Hematopoietic multipotent progenitor cell treated with erythropoietin and hydrocortisone succinate and interleukin-3 and kit ligand, for 8 days (in vitro differentiated cells): ENCODE data around the gene TRMT10C.
A peak's percentile ranks its signal among the peaks of the same experiment; 100 is the strongest.
"Not testable (repeated sequence)": the region's sequence is repeated elsewhere in the genome, so short reads cannot be mapped to it uniquely, and the experiment has no call there.

Experiments used
- DNase-seq: peaks from one replicate; pipeline ENCODE4 v3.0.0-alpha.2; 2015

Gene TRMT10C

GRCh38 chr3:101549473-101549872 is 12.2 kb upstream of the TRMT10C start:
- DNase-seq = no peak

GRCh38 chr3:101551359-101552081 is 10.1 kb upstream of the TRMT10C start:
- not testable (repeated sequence) for DNase-seq

- not testable (repeated sequence) for DNase-seq
Measured at GRCh38 chr3:101553381-101553780, 8.3 kb upstream of the TRMT10C start.

- DNase-seq = no peak
Measured at GRCh38 chr3:101556064-101556463, 5.6 kb upstream of the TRMT10C start.

GRCh38 chr3:101567528-101568317 is 6.1 kb downstream of the TRMT10C start:
- no peak for DNase-seq

GRCh38 chr3:101571028-101571895 is 9.6 kb downstream of the TRMT10C start:
- DNase-seq = no peak

DNA sequence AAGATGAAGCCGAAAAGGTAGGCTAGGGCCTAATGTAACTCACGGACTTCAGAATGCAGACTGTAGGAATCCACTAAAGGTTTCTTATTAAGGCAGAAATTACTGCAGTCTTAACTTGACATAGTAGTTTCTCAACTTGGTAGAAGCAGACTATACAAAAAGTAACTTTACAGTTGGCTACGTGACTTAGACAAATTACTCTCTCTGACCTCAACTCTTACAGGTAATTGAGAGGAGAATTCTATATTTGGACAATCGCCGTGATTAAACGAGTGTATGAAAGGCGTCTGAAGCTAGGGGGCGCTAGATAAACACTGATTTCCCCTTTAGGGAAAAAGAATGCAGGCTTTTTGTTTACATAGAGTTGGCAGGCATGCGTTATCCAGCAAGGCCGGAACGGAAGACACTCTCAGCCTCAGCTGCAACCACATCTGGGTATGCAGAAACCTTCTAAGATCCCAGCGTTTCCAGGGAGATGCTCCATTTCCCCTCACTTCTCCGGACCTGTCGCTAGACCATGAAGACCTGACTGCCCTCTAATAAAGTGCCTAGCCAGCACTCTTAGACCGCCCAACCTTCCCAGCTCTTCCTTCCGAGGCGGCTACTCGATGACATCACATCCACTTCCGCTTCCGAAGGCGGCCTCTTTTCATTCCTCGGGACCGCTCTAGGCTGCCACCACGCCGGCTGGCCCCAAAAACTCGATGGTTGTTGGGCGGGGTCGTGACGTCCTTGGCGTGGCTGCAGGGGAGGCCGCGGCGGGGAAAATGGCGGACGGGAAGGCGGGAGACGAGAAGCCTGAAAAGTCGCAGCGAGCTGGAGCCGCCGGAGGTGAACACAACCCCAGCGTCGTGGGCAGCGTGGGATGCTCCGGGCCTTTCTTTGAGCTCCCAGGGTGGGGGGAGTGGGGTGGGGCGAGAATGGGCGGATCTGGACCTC is 12.1 kb downstream of the TRMT10C start, which contains the start of gene PCNP:
TSS of gene PCNP (plus strand) at position 732 of the 939 bp plus-strand sequence. CDS start at position 768, 36 bp downstream.
- DNase-seq = peak; percentile 99

- DNase-seq = peak; percentile 67
Measured at GRCh38 chr3:101574388-101575112, 12.9 kb downstream of the TRMT10C start.

DNA sequence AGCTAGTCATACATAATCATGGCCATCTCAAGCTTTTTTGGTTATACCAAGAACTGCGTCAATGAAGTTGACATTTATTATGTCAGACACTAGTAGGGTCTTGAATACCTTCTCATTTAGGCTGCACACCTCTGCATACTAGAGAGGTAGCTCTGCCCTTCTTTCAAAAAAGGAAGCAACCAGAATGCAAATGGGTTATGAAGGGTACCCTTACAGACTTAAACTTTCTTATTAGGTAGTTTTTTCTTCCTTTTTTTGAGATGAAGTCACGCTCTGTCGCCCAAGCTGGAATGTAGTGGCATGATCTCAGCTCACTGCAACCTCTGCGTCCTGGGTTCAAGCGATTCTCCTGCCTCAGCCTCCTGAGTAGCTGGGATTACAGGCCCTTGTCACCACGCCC is 15.6 kb downstream of the TRMT10C start:
- DNase-seq = no peak

- DNase-seq = no peak
Measured at GRCh38 chr3:101588616-101589015, 26.9 kb downstream of the TRMT10C start.

DNA sequence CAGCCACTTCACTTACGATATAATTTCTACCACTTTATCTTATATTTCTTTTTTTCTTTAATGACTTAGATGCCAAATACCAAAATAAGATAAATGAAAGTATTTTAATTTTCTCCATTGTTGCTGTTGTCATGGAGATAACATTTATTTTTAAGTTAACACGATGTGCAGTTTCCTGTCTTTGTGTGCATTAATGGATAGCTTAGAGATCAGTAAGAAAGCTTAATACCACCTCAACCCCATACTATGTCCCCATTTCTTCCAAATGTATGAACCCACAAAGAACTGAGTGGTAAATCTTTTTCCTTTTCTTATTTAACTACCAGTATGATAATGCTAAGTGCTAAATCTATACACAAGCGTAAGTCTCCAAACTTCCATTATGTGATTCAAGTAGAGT is 29.4 kb downstream of the TRMT10C start:
- DNase-seq = no peak

- DNase-seq = peak; percentile 17
Measured at GRCh38 chr3:101602731-101603130, 41.1 kb downstream of the TRMT10C start.

GRCh38 chr3:101603184-101603583 is 41.5 kb downstream of the TRMT10C start:
- no peak for DNase-seq

GRCh38 chr3:101605398-101605797 is 43.7 kb downstream of the TRMT10C start:
- not testable (repeated sequence) for DNase-seq

- DNase-seq = peak; percentile 43
Measured at GRCh38 chr3:101611023-101611422, 49.4 kb downstream of the TRMT10C start.

- DNase-seq = not testable (repeated sequence)
Measured at GRCh38 chr3:101613014-101613413, 51.3 kb downstream of the TRMT10C start.

DNA sequence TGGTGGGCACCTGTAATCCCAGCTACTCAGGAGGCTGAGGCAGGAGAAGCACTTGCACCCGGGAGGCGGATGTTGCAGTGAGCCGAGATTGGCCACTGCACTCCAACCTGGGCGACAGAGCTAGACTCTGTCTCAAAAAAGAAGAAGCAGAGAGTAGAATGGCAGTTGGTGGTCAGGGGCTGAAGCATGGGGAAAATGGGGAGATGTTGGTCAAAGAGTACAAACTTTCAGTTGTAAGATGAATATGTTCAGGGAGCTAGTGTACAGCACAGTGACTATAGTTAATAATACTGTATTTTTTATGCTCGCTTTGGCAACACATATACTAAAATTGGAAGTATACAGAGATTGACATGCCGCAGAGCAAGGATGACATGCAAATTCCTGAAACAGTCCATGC is 53.9 kb downstream of the TRMT10C start:
- no peak for DNase-seq
